HG03442 (cell line): Measurements from ENCODE around the gene RAB1A.

Experiments
- ATAC-seq: cut with Tn5 transposase; IDR thresholded peaks from one replicate; pipeline ENCODE4 v1.9.1; 2021; ENCODE audit warnings: mild to moderate bottlenecking, moderate library complexity; ENCODE audit not compliant: unreplicated experiment

RAB1A gene

DNA sequence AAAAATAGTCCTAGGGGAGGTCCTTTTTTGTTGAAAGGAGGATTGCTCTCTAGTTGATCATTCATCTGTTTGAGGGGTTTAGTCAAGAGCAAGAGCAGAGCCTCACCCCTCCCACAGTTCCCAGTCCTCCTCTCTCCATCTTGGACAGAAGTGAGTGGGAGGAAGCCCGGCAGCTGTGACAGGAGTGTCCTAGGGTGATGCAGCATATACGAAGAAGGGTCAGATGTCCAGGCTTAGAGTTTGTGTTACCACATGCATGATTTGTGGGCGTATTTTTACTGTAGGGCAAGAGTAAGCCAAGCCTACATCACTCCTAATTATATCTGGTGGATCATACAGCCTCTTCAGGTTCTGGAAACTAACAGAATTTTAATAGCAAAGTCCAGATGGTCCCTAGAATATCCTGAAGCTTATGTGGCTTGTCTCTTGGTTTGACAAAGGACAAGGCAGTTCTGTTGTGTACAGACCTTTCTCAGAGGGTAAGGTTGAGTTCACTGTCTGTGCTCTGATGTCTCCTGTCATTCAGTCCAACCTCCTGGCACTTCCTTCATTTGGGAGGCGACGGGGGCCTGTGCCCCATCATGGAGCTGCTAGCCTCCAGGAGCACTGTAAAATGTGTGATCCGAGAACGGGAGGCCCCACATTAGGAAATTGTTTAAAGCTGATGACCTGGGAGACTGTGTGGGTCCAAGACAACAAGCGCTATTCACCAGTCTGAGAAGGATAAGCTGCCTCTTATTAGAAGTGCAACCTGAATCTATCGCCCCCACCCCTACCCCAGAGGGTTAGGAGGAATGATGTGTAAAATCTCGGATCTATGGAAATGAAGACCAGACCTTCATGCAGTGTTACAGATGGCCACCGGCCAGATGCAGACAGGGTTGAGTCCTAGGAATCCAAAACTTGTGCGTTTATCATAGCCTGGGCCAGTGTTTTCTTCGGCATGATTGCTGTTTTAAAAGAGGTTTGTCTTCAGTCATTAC, 66.8 kb downstream of the RAB1A start:
- no peak for ATAC-seq

DNA sequence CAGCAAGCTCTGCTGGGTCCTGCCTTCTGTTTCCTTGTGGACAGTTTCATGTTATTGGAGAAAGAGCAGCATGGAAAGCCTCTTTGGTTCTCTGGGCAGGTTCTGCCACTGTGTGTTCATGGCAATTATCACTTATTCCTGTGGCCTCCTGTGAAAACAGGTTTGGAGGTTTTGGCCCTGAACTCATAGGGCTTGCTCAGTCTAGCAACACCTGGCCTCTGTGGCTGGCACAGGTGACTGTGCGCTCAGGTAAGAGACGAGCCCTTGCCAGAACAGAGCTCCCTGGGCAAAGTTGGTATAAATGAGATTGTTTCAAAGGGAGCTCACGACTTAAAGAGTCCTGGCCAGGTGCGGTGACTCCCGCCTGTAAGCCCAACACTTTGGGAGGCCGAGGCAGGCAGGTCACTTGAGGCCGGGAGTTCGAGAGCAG, 68.0 kb downstream of the RAB1A start:
- no peak for ATAC-seq

- ATAC-seq: no peak
Observed at GRCh38 chr2:65061146-65061909, 68.6 kb downstream of the RAB1A start.

GRCh38 chr2:65059071-65059470, 70.8 kb downstream of the RAB1A start:
- ATAC-seq: no peak

- ATAC-seq: no peak
Observed at GRCh38 chr2:65057391-65058052, 72.4 kb downstream of the RAB1A start.

- ATAC-seq: no peak
Observed at GRCh38 chr2:65057054-65057375, 72.9 kb downstream of the RAB1A start.

DNA sequence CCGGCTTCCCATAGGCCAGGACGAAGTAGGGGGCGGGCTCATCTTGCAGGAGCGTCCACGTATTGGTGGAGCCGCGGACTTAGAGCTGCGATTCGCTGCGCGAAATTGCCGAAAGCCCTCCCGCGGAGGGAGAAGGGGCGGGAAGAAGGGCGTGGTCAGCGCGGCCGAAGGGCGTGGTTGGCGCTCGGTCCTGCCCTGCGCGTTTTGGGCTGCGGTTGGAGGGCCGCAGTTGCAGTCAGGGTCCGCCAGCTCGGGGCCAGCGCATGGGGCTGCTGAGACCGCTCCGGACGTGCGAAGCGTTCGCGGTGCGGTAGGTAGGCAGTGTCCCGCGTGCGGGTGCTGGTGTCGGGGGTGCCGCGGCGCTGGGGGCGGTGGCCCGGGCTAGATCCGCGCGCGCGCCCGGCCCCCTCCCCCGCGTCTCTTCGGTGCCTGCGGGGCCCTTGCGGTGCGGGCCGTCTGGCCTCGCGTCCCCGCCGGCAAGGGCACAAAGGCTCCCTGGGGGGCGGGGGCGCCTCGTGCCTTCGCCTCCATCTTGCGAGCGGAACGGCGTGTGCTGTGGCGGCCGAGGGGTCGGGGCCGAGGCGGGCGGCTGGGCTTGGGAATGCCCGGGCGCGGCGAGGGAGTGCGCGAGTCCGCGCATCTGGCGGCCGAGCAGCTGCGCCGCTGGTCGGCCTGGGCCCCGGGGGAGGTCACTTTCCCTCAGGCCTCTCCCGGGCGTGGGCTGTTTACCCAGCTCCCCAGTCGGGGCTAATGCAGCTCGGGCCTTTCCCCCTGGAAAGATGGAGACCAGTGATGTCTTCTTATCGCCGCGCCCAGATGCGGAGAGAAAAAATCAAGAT, 73.5 kb downstream of the RAB1A start, which contains the start of gene CEP68:
CEP68 (plus strand) TSS at position 202 of the 839 bp plus-strand sequence. CDS start 13,029 bp downstream, outside the sequence.
- ATAC-seq: peak; percentile 83

DNA sequence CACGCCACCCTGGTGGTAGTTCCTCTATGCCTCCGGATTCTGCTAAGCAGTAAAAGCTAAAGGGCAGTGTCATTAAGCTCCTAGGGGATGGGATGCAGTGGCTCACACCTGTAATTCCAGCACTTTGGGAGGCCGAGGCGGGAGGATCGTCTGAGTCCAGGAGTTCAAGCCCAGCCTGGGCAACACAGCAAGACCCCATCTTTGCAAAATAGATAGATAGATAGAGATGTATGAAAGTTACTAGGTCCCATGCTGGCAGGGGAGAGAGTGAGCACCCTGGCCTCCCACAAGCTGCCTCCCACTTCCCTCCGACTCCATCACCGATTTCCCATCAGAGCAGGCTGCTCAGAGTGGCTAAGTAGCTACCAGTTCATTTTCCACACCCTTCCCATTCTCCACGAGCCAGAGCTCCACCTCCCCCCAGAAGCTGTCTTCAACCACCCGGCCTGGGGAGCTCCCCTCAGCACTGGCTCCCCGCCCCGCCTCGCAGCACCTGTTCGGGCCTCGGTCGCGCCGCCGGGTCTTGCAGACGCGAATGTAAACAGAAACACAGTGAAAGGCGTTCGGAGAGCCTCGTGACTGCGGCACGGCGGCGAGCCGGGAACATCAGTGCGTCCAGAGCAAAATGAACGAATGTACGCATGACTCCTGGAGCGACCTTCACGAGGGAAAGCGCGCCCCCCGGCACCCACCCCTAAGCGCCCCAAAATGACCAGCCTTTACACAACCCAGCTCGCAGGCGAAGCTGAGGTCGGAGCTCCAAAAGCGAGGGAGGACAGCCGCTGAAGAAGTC, 74.3 kb downstream of the RAB1A start:
- ATAC-seq: peak; percentile 23

- no peak for ATAC-seq
Observed at GRCh38 chr2:65054749-65055421, 75.0 kb downstream of the RAB1A start.

GRCh38 chr2:65053199-65053598, 76.7 kb downstream of the RAB1A start:
- ATAC-seq: peak; percentile 43

DNA sequence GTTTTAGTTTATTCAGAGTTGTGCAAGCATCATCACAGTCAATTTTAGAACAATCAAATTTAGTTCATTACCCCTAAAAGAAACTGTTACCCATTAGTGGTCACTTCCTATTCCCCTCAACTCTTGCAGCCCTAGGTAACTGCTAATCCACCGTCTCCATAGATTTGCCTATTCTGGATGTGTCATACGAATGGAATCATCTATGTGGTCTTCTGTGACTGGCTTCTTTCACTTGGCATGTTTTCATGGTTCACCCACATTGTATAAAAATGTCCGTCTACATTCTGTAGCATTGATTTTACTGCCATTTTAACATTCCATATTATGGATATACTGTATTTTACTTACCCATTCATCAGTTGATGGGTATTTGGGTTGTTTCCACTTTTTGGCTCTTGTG, 79.0 kb downstream of the RAB1A start:
- ATAC-seq: no peak

- no peak for ATAC-seq
Observed at GRCh38 chr2:65049010-65049639, 80.8 kb downstream of the RAB1A start.

DNA sequence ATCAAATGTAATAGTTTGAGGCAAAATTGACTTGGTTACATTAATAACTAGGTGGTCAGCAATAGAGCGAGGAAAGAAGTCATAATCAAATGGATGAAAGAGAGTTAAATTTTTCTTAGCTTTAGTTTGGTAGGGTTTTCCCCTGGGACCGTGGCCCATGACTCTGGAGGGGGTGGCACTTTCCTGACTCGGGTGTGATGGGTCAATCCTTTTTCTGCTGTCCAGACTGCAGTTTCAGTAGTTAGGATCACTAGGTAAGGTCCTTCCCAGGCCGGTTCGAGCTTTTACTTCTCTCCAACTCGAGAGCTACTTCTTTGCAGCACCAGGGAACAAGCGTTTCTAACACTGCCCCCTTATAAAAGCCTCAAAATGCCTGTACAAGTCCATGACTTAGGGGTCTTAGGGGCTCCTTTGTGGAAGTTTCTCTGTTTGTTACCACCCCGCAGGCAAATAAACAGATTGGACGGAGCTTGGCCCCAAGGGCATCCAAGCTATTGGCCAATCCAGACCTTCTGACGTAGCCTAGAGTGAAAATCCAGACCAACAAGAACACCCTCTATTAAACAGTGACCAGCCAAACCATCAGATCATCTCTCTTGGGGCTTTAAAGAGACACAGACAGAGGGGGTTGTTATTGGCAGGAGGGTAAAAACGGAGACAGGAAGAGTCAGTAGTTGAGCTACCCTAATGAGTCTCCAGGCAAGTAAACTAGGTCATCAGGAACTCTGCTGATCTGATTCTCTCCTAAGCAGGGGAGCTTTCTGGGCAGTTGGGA, 83.1 kb downstream of the RAB1A start:
- no peak for ATAC-seq

GRCh38 chr2:65045651-65046050, 84.3 kb downstream of the RAB1A start:
- ATAC-seq: no peak

- ATAC-seq: no peak
Observed at GRCh38 chr2:65044097-65044735, 85.7 kb downstream of the RAB1A start.

DNA sequence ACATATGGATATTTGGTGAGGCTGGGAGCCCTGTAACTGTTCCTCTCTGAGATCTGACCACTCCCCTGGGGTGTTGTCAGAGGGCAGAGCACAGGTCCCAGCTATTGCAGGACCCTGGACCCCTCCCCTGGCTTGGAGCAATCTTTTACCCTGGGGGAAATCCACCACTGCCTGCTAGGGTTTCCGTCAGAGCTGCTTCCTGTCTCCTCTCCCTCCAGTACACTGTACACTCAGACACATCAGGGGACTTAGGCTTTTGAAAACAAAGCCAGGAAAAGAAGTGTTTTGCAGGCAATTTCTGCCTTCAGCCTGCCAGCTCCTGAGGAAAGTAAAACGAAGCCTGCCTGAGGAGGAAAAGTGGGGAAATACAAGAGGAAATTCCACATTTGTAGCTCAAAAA, 86.9 kb downstream of the RAB1A start:
- no peak for ATAC-seq
